Measurements from ENCODE around the gene ARHGAP30. TPM values are rescaled to one million over a fixed set of nuclear protein-coding genes. Genes with fewer than 3 reads are reported as not detected.
A peak's percentile ranks its signal among the peaks of the same experiment; 100 is the strongest.
"Not testable (repeated sequence)": the region's sequence is repeated elsewhere in the genome, so short reads cannot be mapped to it uniquely, and the experiment has no call there.

ARHGAP30 gene
- total RNA-seq, 1 experiment from 2014 or later: 0.55 TPM

- no peaks in the 10 kb centered on the region for H3K9me3 ChIP-seq (ENCODE audit: low read length)
- CTCF ChIA-PET: interaction anchor here (0.5 to 2.8 kb wide), 4 partner anchors 16 to 77 kb away, joined by 3 to 54 read pairs (median 8); no protein-coding TSS in a partner anchor
- ATAC-seq: peak; percentile 32
- TSS peak; percentile 77 for BruUV-seq (replicated peaks)
- peak within 1 kb of the TSS; percentile 90 for H3K9ac ChIP-seq (ENCODE audit: low read length)
- peaks cover 31% of the 10 kb centered on the region for H4K20me1 ChIP-seq (ENCODE audit: low read length)
- peaks cover 4% of the 10 kb centered on the region for H3F3A ChIP-seq (ENCODE audit: low read length, unreplicated experiment)
- H3K4me3 ChIP-seq (ENCODE audit: low read length): peak within 1 kb of the TSS; percentile 88
- TF ChIP-seq EZH2 (IDR thresholded peaks at IDR 0.05; ENCODE audit: low read length, unreplicated experiment): no peak
- no peak for TF ChIP-seq EZH2phosphoT487 (IDR thresholded peaks at IDR 0.05; ENCODE audit: borderline replicate concordance, low read length)
- TF ChIP-seq, protein P1, sequence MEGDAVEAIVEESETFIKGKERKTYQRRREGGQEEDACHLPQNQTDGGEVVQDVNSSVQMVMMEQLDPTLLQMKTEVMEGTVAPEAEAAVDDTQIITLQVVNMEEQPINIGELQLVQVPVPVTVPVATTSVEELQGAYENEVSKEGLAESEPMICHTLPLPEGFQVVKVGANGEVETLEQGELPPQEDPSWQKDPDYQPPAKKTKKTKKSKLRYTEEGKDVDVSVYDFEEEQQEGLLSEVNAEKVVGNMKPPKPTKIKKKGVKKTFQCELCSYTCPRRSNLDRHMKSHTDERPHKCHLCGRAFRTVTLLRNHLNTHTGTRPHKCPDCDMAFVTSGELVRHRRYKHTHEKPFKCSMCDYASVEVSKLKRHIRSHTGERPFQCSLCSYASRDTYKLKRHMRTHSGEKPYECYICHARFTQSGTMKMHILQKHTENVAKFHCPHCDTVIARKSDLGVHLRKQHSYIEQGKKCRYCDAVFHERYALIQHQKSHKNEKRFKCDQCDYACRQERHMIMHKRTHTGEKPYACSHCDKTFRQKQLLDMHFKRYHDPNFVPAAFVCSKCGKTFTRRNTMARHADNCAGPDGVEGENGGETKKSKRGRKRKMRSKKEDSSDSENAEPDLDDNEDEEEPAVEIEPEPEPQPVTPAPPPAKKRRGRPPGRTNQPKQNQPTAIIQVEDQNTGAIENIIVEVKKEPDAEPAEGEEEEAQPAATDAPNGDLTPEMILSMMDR (conservative IDR thresholded peaks at IDR 0.05; ENCODE audit: low read depth, low read length): peak; percentile 32; the same call in 1 of the 2 replicates
- peaks cover 50% of the 10 kb centered on the region for H3K4me1 ChIP-seq (ENCODE audit: insufficient read depth, low read length)
- no peaks in the 10 kb centered on the region; the same call in 1 of the 2 replicates for H3K36me3 ChIP-seq (ENCODE audit: low read depth, low read length)
- intact Hi-C loops (cut with micrococcal nuclease): loop anchor here (2.0 to 10.0 kb wide), 2 partner anchors 24 to 94 kb away; partner anchors contain the start of genes NIT1 and PFDN2
- POLR2A ChIA-PET (ENCODE audit: unreplicated experiment): interaction anchor here (0.5 to 1.7 kb wide), 11 partner anchors 23 to 363 kb away, joined by 3 to 18 read pairs (median 6); partner anchors contain the start of genes DEDD, NDUFS2 and USF1
- peak within 1 kb of the TSS; percentile 60 for H2AFZ ChIP-seq (ENCODE audit: low read length)
- DNase-seq: peak; percentile 62
- peak within 1 kb of the TSS; percentile 95 for H3K27ac ChIP-seq (ENCODE audit: low read length)
- H3K9me2 ChIP-seq (replicated peaks; ENCODE audit: low read length): no peaks in the 10 kb centered on the region
- H3K4me2 ChIP-seq (ENCODE audit: low read length): peak within 1 kb of the TSS; percentile 95
- H3K27me3 ChIP-seq (ENCODE audit: low read length): no peaks in the 10 kb centered on the region
- H3K79me2 ChIP-seq (ENCODE audit: low read length): peaks cover 50% of the 10 kb centered on the region
These were observed 49.1 kb downstream of the ARHGAP30 start, which contains the start of gene F11R for GRCh38 chr1:161020509-161021164. TSS of gene F11R (minus strand) at chr1:161021152. CDS start at chr1:161021073, 79 bp downstream.

DNA sequence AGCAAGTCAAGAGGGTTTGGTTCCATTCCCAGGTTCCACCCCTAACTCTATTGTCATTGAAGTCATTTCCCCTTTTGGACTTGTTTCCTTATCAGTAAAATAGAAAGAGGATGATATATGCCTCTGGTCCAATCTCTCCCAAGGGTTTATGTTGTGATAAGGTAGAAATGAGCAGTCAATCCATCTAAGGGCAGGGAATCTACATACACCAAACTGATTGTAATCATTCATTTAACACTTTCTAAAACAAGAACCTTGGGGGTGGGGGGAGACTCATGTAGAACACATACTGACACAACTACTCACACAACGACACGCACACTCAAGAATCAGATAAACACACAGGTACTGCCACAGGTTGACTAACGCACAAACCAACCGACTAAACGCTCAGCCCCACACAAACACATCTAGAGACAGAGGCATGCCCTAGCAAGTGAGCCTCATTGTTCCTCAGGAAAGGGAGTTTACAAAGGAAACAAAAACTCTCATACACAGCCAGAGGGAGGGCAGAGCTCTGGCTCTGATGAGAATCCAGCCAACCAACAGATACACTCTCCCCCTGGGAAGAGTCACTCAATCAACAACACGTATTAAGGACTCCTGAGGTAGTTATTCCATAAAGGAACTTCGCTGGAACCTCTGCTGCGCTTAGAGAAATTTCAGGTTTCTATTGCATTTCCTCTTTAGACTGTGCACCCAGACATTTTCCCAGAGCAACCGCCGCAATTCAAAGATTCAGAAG, 49.8 kb downstream of the ARHGAP30 start:
- peak; percentile 64 for DNase-seq
- Histone ChIP-seq H2AFZ (ENCODE audit: low read length) (peak overlapping the region; percentile 60; the same call in 1 of the 2 replicates), H3K79me2 (ENCODE audit: low read length) (peaks cover 54% of the 10 kb centered on the region)

DNA sequence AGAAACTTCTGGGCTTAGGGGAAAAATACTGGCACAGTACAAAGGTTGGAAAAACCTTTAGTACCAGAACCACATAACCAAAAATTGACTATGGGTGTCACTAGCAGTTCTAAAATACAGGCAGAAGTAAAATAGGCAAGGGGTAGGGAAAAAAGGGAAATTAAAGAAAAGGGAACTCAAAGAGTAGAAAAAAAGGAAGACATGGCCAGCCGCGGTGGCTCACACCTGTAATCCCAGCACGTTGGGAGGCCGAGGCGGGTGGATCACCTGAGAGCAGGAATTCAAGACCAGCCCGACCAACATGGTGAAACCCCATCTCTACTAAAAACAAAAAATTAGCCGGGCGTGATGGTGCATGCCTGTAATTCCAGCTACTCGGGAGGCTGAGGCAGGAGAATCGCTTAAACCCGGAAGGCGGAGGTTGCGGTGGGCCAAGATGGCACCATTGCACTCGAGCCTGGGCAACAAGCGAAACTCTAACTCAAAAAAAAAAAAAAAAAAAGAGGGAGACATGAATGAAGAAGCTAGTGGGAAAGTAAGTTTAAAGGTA, 50.5 kb downstream of the ARHGAP30 start:
- CTCF ChIA-PET; ATAC-seq; H2AFZ ChIP-seq (ENCODE audit: low read length); BruUV-seq (replicated peaks); H3K36me3 ChIP-seq (ENCODE audit: low read depth, low read length); H3K27ac ChIP-seq (ENCODE audit: low read length); H3F3A ChIP-seq (ENCODE audit: low read length, unreplicated experiment); H3K9me2 ChIP-seq (replicated peaks; ENCODE audit: low read length); H3K9me3 ChIP-seq (ENCODE audit: low read length); H3K9ac ChIP-seq (ENCODE audit: low read length); intact Hi-C loops (cut with micrococcal nuclease); DNase-seq; H3K27me3 ChIP-seq (ENCODE audit: low read length): not testable (repeated sequence)
- H3K4me2 ChIP-seq (ENCODE audit: low read length): peak overlapping the region; percentile 95
- peaks cover 58% of the 10 kb centered on the region for H3K79me2 ChIP-seq (ENCODE audit: low read length)
- peaks cover 51% of the 10 kb centered on the region for H3K4me1 ChIP-seq (ENCODE audit: insufficient read depth, low read length)
- peaks cover 35% of the 10 kb centered on the region for H4K20me1 ChIP-seq (ENCODE audit: low read length)
- POLR2A ChIA-PET (ENCODE audit: unreplicated experiment): interaction anchor here (0.6 to 0.7 kb wide), 3 partner anchors 22 to 298 kb away, joined by 8 to 18 read pairs (median 9); no protein-coding TSS in a partner anchor
- peak overlapping the region; percentile 88 for H3K4me3 ChIP-seq (ENCODE audit: low read length)

More for the DNA sequence above, 49.8 kb downstream of the ARHGAP30 start:
- ChIA-PET POLR2A (ENCODE audit: unreplicated experiment) (interaction anchor here (0.6 to 1.7 kb wide), 4 partner anchors 24 to 299 kb away, joined by 8 to 15 read pairs (median 10); partner anchors contain the start of gene USF1), CTCF (interaction anchor here (0.5 to 2.8 kb wide), 3 partner anchors 22 to 78 kb away, joined by 3 to 54 read pairs (median 9); no protein-coding TSS in a partner anchor)
- no peaks in the 10 kb centered on the region for H3K27me3 ChIP-seq (ENCODE audit: low read length)
- intact Hi-C loops (cut with micrococcal nuclease): loop anchor here (2.0 to 10.0 kb wide), 2 partner anchors 23 to 95 kb away; partner anchors contain the start of genes NIT1 and PFDN2
- no peaks in the 10 kb centered on the region for H3K9me3 ChIP-seq (ENCODE audit: low read length)
- H3K9ac ChIP-seq (ENCODE audit: low read length): peak overlapping the region; percentile 90
- BruUV-seq (replicated peaks): no TSS peak
- peaks cover 47% of the 10 kb centered on the region for H3K4me1 ChIP-seq (ENCODE audit: insufficient read depth, low read length)
- peaks cover 31% of the 10 kb centered on the region for H4K20me1 ChIP-seq (ENCODE audit: low read length)
- peak overlapping the region; percentile 83 for H3K27ac ChIP-seq (ENCODE audit: low read length)
- peak overlapping the region; percentile 88 for H3K4me3 ChIP-seq (ENCODE audit: low read length)
- no peaks in the 10 kb centered on the region for H3K9me2 ChIP-seq (replicated peaks; ENCODE audit: low read length)
- peaks cover 4% of the 10 kb centered on the region for H3F3A ChIP-seq (ENCODE audit: low read length, unreplicated experiment)
- H3K36me3 ChIP-seq (ENCODE audit: low read depth, low read length): no peaks in the 10 kb centered on the region; the same call in 1 of the 2 replicates
- TF ChIP-seq, protein P1 (conservative IDR thresholded peaks at IDR 0.05; ENCODE audit: low read depth, low read length): no peak
- TF ChIP-seq EZH2 (IDR thresholded peaks at IDR 0.05; ENCODE audit: low read length, unreplicated experiment): no peak
- peak overlapping the region; percentile 95 for H3K4me2 ChIP-seq (ENCODE audit: low read length)
- ATAC-seq: peak; percentile 19

All from PC-3 (cell line).